ENCODE data around the gene SMARCA4. TPM values are rescaled to one million over a fixed set of nuclear protein-coding genes. Genes with fewer than 3 reads are reported as not detected.

Gene SMARCA4
- total and polyA plus RNA-seq, 2 experiments from 2014 or later: 177 to 336 TPM

DNA sequence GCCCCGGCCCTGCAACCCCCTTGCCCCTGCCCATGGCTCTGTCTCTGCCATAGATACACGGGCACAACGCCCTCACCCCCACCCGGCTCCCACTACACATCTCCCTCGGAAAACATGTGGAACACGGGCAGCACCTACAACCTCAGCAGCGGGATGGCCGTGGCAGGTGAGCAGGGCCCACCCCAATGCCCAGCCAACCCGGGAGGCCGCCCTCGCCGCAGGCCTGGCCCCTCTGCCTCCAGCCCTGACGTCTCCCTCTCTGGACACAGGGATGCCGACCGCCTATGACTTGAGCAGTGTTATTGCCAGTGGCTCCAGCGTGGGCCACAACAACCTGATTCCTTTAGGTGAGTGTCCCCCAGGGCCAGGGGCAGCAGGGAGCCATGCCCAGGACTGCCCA is 40.0 kb upstream of the SMARCA4 start:
- TF ChIP-seq JUNB (IDR thresholded peaks at IDR 0.05; ENCODE audit: unreplicated experiment) (no peak), ZNF114 (CRISPR knock-in tag; IDR thresholded peaks at IDR 0.05) (no peak), EZH2phosphoT487 (IDR thresholded peaks at IDR 0.05; ENCODE audit: unreplicated experiment) (no peak), STAT1 (IDR thresholded peaks at IDR 0.05; ENCODE audit: unreplicated experiment) (no peak), NANOG (IDR thresholded peaks at IDR 0.05; ENCODE audit: borderline replicate concordance) (no peak), EZH2 (IDR thresholded peaks at IDR 0.05; ENCODE audit: low read depth, unreplicated experiment) (no peak), ZNF331 (CRISPR knock-in tag; IDR thresholded peaks at IDR 0.05; ENCODE audit: low read depth) (no peak), POLR2AphosphoS5 (IDR thresholded peaks at IDR 0.05; ENCODE audit: low read depth) (no peak), CREB1 (CRISPR knock-in tag; IDR thresholded peaks at IDR 0.05; ENCODE audit: low read depth) (no peak)
- TF ChIP-seq, protein P1, sequence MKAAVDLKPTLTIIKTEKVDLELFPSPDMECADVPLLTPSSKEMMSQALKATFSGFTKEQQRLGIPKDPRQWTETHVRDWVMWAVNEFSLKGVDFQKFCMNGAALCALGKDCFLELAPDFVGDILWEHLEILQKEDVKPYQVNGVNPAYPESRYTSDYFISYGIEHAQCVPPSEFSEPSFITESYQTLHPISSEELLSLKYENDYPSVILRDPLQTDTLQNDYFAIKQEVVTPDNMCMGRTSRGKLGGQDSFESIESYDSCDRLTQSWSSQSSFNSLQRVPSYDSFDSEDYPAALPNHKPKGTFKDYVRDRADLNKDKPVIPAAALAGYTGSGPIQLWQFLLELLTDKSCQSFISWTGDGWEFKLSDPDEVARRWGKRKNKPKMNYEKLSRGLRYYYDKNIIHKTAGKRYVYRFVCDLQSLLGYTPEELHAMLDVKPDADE (IDR thresholded peaks at IDR 0.05): no peak
- TF ChIP-seq, protein P2, sequence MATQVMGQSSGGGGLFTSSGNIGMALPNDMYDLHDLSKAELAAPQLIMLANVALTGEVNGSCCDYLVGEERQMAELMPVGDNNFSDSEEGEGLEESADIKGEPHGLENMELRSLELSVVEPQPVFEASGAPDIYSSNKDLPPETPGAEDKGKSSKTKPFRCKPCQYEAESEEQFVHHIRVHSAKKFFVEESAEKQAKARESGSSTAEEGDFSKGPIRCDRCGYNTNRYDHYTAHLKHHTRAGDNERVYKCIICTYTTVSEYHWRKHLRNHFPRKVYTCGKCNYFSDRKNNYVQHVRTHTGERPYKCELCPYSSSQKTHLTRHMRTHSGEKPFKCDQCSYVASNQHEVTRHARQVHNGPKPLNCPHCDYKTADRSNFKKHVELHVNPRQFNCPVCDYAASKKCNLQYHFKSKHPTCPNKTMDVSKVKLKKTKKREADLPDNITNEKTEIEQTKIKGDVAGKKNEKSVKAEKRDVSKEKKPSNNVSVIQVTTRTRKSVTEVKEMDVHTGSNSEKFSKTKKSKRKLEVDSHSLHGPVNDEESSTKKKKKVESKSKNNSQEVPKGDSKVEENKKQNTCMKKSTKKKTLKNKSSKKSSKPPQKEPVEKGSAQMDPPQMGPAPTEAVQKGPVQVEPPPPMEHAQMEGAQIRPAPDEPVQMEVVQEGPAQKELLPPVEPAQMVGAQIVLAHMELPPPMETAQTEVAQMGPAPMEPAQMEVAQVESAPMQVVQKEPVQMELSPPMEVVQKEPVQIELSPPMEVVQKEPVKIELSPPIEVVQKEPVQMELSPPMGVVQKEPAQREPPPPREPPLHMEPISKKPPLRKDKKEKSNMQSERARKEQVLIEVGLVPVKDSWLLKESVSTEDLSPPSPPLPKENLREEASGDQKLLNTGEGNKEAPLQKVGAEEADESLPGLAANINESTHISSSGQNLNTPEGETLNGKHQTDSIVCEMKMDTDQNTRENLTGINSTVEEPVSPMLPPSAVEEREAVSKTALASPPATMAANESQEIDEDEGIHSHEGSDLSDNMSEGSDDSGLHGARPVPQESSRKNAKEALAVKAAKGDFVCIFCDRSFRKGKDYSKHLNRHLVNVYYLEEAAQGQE (IDR thresholded peaks at IDR 0.05; ENCODE audit: unreplicated experiment): no peak
- TF ChIP-seq, protein P3, sequence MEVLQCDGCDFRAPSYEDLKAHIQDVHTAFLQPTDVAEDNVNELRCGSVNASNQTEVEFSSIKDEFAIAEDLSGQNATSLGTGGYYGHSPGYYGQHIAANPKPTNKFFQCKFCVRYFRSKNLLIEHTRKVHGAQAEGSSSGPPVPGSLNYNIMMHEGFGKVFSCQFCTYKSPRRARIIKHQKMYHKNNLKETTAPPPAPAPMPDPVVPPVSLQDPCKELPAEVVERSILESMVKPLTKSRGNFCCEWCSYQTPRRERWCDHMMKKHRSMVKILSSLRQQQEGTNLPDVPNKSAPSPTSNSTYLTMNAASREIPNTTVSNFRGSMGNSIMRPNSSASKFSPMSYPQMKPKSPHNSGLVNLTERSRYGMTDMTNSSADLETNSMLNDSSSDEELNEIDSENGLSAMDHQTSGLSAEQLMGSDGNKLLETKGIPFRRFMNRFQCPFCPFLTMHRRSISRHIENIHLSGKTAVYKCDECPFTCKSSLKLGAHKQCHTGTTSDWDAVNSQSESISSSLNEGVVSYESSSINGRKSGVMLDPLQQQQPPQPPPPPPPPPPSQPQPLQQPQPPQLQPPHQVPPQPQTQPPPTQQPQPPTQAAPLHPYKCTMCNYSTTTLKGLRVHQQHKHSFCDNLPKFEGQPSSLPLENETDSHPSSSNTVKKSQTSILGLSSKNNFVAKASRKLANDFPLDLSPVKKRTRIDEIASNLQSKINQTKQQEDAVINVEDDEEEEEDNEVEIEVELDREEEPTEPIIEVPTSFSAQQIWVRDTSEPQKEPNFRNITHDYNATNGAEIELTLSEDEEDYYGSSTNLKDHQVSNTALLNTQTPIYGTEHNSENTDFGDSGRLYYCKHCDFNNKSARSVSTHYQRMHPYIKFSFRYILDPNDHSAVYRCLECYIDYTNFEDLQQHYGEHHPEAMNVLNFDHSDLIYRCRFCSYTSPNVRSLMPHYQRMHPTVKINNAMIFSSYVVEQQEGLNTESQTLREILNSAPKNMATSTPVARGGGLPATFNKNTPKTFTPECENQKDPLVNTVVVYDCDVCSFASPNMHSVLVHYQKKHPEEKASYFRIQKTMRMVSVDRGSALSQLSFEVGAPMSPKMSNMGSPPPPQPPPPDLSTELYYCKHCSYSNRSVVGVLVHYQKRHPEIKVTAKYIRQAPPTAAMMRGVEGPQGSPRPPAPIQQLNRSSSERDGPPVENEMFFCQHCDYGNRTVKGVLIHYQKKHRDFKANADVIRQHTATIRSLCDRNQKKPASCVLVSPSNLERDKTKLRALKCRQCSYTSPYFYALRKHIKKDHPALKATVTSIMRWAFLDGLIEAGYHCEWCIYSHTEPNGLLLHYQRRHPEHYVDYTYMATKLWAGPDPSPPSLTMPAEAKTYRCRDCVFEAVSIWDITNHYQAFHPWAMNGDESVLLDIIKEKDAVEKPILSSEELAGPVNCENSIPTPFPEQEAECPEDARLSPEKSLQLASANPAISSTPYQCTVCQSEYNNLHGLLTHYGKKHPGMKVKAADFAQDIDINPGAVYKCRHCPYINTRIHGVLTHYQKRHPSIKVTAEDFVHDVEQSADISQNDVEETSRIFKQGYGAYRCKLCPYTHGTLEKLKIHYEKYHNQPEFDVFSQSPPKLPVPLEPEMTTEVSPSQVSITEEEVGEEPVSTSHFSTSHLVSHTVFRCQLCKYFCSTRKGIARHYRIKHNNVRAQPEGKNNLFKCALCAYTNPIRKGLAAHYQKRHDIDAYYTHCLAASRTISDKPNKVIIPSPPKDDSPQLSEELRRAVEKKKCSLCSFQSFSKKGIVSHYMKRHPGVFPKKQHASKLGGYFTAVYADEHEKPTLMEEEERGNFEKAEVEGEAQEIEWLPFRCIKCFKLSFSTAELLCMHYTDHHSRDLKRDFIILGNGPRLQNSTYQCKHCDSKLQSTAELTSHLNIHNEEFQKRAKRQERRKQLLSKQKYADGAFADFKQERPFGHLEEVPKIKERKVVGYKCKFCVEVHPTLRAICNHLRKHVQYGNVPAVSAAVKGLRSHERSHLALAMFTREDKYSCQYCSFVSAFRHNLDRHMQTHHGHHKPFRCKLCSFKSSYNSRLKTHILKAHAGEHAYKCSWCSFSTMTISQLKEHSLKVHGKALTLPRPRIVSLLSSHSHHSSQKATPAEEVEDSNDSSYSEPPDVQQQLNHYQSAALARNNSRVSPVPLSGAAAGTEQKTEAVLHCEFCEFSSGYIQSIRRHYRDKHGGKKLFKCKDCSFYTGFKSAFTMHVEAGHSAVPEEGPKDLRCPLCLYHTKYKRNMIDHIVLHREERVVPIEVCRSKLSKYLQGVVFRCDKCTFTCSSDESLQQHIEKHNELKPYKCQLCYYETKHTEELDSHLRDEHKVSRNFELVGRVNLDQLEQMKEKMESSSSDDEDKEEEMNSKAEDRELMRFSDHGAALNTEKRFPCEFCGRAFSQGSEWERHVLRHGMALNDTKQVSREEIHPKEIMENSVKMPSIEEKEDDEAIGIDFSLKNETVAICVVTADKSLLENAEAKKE (CRISPR knock-in tag; IDR thresholded peaks at IDR 0.05): no peak
- TF ChIP-seq, protein P4, sequence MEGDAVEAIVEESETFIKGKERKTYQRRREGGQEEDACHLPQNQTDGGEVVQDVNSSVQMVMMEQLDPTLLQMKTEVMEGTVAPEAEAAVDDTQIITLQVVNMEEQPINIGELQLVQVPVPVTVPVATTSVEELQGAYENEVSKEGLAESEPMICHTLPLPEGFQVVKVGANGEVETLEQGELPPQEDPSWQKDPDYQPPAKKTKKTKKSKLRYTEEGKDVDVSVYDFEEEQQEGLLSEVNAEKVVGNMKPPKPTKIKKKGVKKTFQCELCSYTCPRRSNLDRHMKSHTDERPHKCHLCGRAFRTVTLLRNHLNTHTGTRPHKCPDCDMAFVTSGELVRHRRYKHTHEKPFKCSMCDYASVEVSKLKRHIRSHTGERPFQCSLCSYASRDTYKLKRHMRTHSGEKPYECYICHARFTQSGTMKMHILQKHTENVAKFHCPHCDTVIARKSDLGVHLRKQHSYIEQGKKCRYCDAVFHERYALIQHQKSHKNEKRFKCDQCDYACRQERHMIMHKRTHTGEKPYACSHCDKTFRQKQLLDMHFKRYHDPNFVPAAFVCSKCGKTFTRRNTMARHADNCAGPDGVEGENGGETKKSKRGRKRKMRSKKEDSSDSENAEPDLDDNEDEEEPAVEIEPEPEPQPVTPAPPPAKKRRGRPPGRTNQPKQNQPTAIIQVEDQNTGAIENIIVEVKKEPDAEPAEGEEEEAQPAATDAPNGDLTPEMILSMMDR (conservative IDR thresholded peaks at IDR 0.05; ENCODE audit: low read depth in 2 of 2): no peak
- ATAC-seq (no peak), DNase-seq (ENCODE audit: low spot score) (no peak)
- H3K4me3 Mint-ChIP-seq: no peak overlapping the region
- H3K36me3 Mint-ChIP-seq (ENCODE audit: low read depth): peaks cover 52% of the 10 kb centered on the region
- H3K36me3 ChIP-seq (ENCODE audit: insufficient read depth): no peaks in the 10 kb centered on the region
- H2AFZ ChIP-seq: no peak overlapping the region
- no peaks in the 10 kb centered on the region for H3K9me3 Mint-ChIP-seq
- H3K27me3 ChIP-seq (ENCODE audit: insufficient read depth): no peaks in the 10 kb centered on the region
- H3K4me1 ChIP-seq (ENCODE audit: insufficient read depth): no peaks in the 10 kb centered on the region
- H3K27ac ChIP-seq (ENCODE audit: low read depth): no peak overlapping the region
- no peak overlapping the region for H3K4me3 ChIP-seq
- H3K4me1 Mint-ChIP-seq: no peaks in the 10 kb centered on the region; the same call in 2 of the 3 replicates
- H3F3A ChIP-seq (replicated peaks; ENCODE audit: low read depth): peaks cover 13% of the 10 kb centered on the region; the same call in 1 of the 2 replicates
- no peak overlapping the region for H3K4me2 ChIP-seq
- H3K79me2 ChIP-seq (replicated peaks; ENCODE audit: insufficient read depth): no peaks in the 10 kb centered on the region
- peaks cover 26% of the 10 kb centered on the region for H3K27me3 Mint-ChIP-seq (ENCODE audit: insufficient read depth, low read depth, poor library complexity)
- no peak overlapping the region for H3K27ac Mint-ChIP-seq
- no peaks in the 10 kb centered on the region for H4K20me1 ChIP-seq (replicated peaks; ENCODE audit: insufficient read depth)
- no peaks in the 10 kb centered on the region for H3K9me2 ChIP-seq (ENCODE audit: insufficient read depth)

All from GM23338 (cell line).